GM08714 (cell line): ENCODE results near the gene TRIM62.

ENCODE experiments used
- H3K4me3 ChIP-seq: fragments of 200-500 bp; sonication (Bioruptor generic); 2 replicates; pipeline ENCODE4 v1.5.1; 2014; ENCODE audit warnings: mild to moderate bottlenecking, low read length, inconsistent platforms
- ZNF274 ChIP-seq: IDR thresholded peaks from 2 replicates; pipeline ENCODE4 v1.6.1; 2012; ENCODE audit warnings: mild to moderate bottlenecking, low read depth, low read length

TRIM62 gene

DNA sequence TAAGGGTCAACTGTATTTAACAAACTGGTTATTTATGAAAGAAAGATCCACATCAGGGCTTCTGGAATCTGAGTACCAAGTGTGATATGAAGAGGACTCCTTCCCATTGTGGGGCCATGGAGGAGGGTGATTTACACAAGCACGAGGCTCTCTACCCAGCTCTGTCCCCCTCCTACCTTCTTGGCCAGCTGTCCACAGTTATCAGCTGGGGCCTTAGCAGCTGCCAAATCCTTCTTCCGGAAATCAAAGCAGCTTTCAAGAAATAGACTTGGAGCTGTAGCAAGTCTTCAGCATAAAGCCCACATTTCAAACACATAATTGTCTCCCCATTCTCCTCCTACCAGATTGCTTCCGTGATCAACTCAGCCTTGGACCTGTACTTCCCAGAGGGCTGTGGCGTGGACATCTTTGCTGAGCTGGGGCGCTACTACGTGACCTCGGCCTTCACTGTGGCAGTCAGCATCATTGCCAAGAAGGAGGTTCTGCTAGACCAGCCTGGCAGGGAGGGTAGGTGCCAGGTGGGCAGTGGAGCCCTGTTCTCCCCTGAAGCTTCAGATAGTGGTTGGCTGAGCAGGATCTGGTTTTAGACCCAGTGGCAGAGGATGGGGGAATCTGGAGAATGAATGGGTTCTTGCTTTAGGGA lies 85.4 kb downstream of the TRIM62 start:
- TF ChIP-seq ZNF274, result no peak
- no peak overlapping the region for H3K4me3 ChIP-seq
